Fibroblast of lung (primary cell): ENCODE results near the gene GAL3ST2. TPM values are rescaled to one million over a fixed set of nuclear protein-coding genes. Genes with fewer than 3 reads are reported as not detected.

Experiments used
- DNase-seq, 2 donors: peaks; one replicate each; pipeline versions ENCODE4 v3.0.0 to v3.0.0-alpha.2; 2010; ENCODE audit warnings: low read depth in 2 of 2
- H2AFZ ChIP-seq: 2 replicates; pipeline ENCODE4 v1.5.1; 2012; ENCODE audit warnings: low read length, control low read depth, inconsistent platforms
- H3K27ac ChIP-seq: 2 replicates; pipeline ENCODE4 v1.5.1; 2011; ENCODE audit warnings: low read length, control low read depth; ENCODE audit not compliant: insufficient read depth
- H3K27me3 ChIP-seq: 2 replicates; pipeline ENCODE4 v1.5.1; 2011; ENCODE audit warnings: mild to moderate bottlenecking, low read length; ENCODE audit not compliant: control insufficient read depth, insufficient read depth
- H3K36me3 ChIP-seq: 2 replicates; pipeline ENCODE4 v1.5.1; 2011; ENCODE audit warnings: low read length; ENCODE audit not compliant: control insufficient read depth, insufficient read depth
- H3K4me1 ChIP-seq: 2 replicates; pipeline ENCODE4 v1.5.1; 2011; ENCODE audit warnings: low read length; ENCODE audit not compliant: control insufficient read depth, insufficient read depth; ENCODE audit errors: extremely low read depth
- H3K4me2 ChIP-seq: 2 replicates; pipeline ENCODE4 v1.5.1; 2011; ENCODE audit warnings: low read length, control low read depth; ENCODE audit not compliant: insufficient read depth; ENCODE audit errors: extremely low read depth
- H3K4me3 ChIP-seq, 4 experiments: fragments of 200-600 bp in 1 of 4; sonication (generic) in 1 of 4; replicated peaks in 1 of 4; 2 replicates each; pipeline ENCODE4 v1.5.1; 2011 to 2016; ENCODE audit warnings: low read length in 4 of 4, low read depth in 3 of 4, mild to moderate bottlenecking in 3 of 4, control low read depth in 2 of 4, inconsistent platforms in 1 of 4, mixed read lengths in 1 of 4; ENCODE audit not compliant: insufficient read depth in 1 of 4; ENCODE audit errors: control extremely low read depth in 1 of 4
- H3K79me2 ChIP-seq: 2 replicates; pipeline ENCODE4 v1.5.1; 2012; ENCODE audit warnings: mild to moderate bottlenecking, low read length, inconsistent platforms; ENCODE audit not compliant: control insufficient read depth, insufficient read depth
- H3K9ac ChIP-seq: 2 replicates; pipeline ENCODE4 v1.5.1; 2011; ENCODE audit warnings: mild to moderate bottlenecking, low read length, control low read depth; ENCODE audit not compliant: insufficient read depth
- H3K9me3 ChIP-seq: 2 replicates; pipeline ENCODE4 v1.5.1; 2012; ENCODE audit warnings: low read depth, low read length; ENCODE audit not compliant: control insufficient read depth, insufficient read depth
- H4K20me1 ChIP-seq: 2 replicates; pipeline ENCODE4 v1.5.1; 2011; ENCODE audit warnings: low read length; ENCODE audit not compliant: control insufficient read depth, insufficient read depth; ENCODE audit errors: extremely low read depth
- CTCF ChIP-seq, 2 donors: IDR thresholded peaks in 1 of 2; conservative IDR thresholded peaks in 1 of 2; 1 replicate in 1 of 2; 2 replicates in 1 of 2; pipeline ENCODE4 v1.5.1; 2011 to 2012; ENCODE audit warnings: low read length in 2 of 2, control low read depth in 1 of 2, inconsistent platforms in 1 of 2, low read depth in 1 of 2, mild to moderate bottlenecking in 1 of 2
- EZH2 ChIP-seq: IDR thresholded peaks from 2 replicates; pipeline ENCODE4 v1.5.1; 2012; ENCODE audit warnings: low read length, control low read depth, mild to moderate bottlenecking; ENCODE audit errors: missing control alignments
- polyA plus RNA-seq, 2 donors: library from polyadenylated mRNA; depleted of rRNA in 1 of 2; stranded (reverse) in 1 of 2; unstranded in 1 of 2; fragments of >200 nt; gene quantifications; 2 replicates each; pipeline ENCODE4 v1.2.1, GENCODE V29; 2011 to 2012; ENCODE audit warnings: missing spikeins in 1 of 2
- total RNA-seq: library from RNA; depleted of rRNA; stranded (reverse); fragments of >200 nt; gene quantifications from 2 replicates; pipeline ENCODE4 v1.2.1, GENCODE V29; 2014

GAL3ST2 gene
- total and polyA plus RNA-seq, 2 donors (not counting 1 experiment from before 2014, with no cell fraction given), result 0.17 TPM; not detected in 1

GRCh38 chr2:241746084-241746483, 30.5 kb upstream of the GAL3ST2 start:
- TF ChIP-seq EZH2, result no peak
- TF ChIP-seq CTCF (conservative IDR thresholded peaks at IDR 0.05 in 1 of 2, IDR thresholded peaks at IDR 0.05 in 1 of 2; ENCODE audit: low read depth in 1 of 2, low read length in 2 of 2), result no peak
- Histone ChIP-seq H3K27ac (no peak overlapping the region), H3K4me3 (no peak overlapping the region), H3K9ac (no peak overlapping the region), H3K4me2 (no peak overlapping the region), H3K79me2 (no peaks in the 10 kb centered on the region), H4K20me1 (no peaks in the 10 kb centered on the region), H3K27me3 (no peaks in the 10 kb centered on the region), H2AFZ (no peak overlapping the region), H3K36me3 (peaks cover 13% of the 10 kb centered on the region), H3K4me1 (no peaks in the 10 kb centered on the region), H3K9me3 (no peaks in the 10 kb centered on the region)
- DNase-seq, result no peak

- Histone ChIP-seq H3K4me3 (no peak overlapping the region), H4K20me1 (no peaks in the 10 kb centered on the region), H3K9me3 (no peaks in the 10 kb centered on the region), H3K4me1 (no peaks in the 10 kb centered on the region), H3K4me2 (no peak overlapping the region), H2AFZ (no peak overlapping the region), H3K27me3 (no peaks in the 10 kb centered on the region), H3K36me3 (peaks cover 14% of the 10 kb centered on the region), H3K9ac (no peak overlapping the region), H3K79me2 (no peaks in the 10 kb centered on the region), H3K27ac (no peak overlapping the region)
- TF ChIP-seq CTCF (conservative IDR thresholded peaks at IDR 0.05 in 1 of 2, IDR thresholded peaks at IDR 0.05 in 1 of 2; ENCODE audit: low read depth in 1 of 2, low read length in 2 of 2), result no peak
- TF ChIP-seq EZH2, result no peak
- DNase-seq, result no peak
Observed at GRCh38 chr2:241748468-241749256, 28.0 kb upstream of the GAL3ST2 start.

- no peaks in the 10 kb centered on the region for H3K79me2 ChIP-seq
- DNase-seq, result no peak
- no peaks in the 10 kb centered on the region for H3K4me1 ChIP-seq
- no peak for TF ChIP-seq CTCF (conservative IDR thresholded peaks at IDR 0.05 in 1 of 2, IDR thresholded peaks at IDR 0.05 in 1 of 2; ENCODE audit: low read depth in 1 of 2, low read length in 2 of 2)
- no peak for TF ChIP-seq EZH2
- H3K27ac ChIP-seq, result no peak overlapping the region
- no peak overlapping the region for H3K9ac ChIP-seq
- H3K4me2 ChIP-seq, result no peak overlapping the region
- no peaks in the 10 kb centered on the region for H4K20me1 ChIP-seq
- H3K9me3 ChIP-seq, result no peaks in the 10 kb centered on the region
- H2AFZ ChIP-seq, result no peak overlapping the region
- no peaks in the 10 kb centered on the region for H3K27me3 ChIP-seq
- H3K36me3 ChIP-seq, result peaks cover 11% of the 10 kb centered on the region
- no peak overlapping the region for H3K4me3 ChIP-seq
Observed at GRCh38 chr2:241750076-241750840, 26.4 kb upstream of the GAL3ST2 start.
